ENCODE results near the gene DLGAP1.
A peak's percentile ranks its signal among the peaks of the same experiment; 100 is the strongest.

Gene DLGAP1

GRCh38 chr18:3889803-3890202 is 565.3 kb downstream of the DLGAP1 start:
- no peak for DNase-seq

- DNase-seq: no peak
These were observed 566.0 kb downstream of the DLGAP1 start for GRCh38 chr18:3889121-3889520.

GRCh38 chr18:3886575-3887322 is 568.4 kb downstream of the DLGAP1 start:
- no peak for DNase-seq

GRCh38 chr18:3885209-3885792 is 569.8 kb downstream of the DLGAP1 start:
- no peak for DNase-seq

GRCh38 chr18:3879836-3880120 is 575.3 kb downstream of the DLGAP1 start:
- DNase-seq: no peak

DNA sequence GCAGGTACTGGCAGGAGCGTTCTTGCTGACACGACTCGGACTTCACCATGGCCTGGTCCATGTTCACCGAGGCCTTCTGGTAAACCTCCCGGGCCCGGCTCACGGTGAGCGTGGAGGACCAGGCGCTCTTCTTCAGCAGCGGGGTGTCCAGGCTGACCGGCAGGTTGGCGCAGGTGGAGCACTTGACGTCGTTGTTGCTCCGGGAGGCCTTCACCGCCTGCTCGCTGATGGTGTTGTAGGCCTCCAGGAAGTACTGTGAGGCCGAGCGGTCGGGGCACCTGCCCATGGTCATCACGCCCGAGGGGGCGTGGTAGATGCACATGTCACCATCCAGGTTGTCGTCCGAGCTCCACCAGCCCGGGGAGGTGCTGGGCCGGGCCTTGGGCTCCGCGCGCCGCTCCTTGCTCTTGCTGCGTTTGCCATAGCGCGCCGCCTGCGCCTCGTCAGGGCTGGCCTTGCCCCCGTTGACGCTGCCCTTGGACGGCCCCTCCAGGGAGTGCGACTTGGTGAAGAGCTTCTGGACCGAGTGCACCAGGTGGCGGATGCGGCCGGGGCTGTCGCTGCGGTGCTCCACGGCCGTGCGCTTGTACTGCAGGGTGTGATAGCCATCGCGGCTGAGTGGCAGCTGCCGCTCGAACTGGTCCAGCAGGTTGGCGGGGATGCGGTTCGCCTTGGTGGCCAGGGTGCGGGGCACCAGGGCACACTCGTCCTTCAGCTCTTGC is 575.8 kb downstream of the DLGAP1 start:
- no peak for DNase-seq

DNA sequence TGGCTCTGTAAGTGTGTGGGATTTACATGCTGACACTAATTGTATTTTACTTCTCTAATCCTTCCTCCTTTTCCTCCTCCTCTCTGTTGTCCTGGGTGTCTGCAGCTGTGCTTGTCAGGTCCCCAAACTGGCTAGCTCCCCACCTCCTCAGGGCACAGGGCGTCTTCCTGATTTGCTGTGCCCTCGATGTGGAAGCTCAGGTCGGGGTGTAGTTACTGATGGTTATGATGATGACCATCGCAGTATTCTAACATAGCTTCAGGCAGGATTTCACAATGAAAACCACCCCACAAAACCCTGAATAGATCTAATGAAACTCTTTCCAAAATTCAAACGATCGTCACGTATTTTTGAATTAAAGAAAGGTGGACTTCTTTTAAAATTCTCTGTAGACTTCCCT is 576.7 kb downstream of the DLGAP1 start:
- DNase-seq: no peak

DNA sequence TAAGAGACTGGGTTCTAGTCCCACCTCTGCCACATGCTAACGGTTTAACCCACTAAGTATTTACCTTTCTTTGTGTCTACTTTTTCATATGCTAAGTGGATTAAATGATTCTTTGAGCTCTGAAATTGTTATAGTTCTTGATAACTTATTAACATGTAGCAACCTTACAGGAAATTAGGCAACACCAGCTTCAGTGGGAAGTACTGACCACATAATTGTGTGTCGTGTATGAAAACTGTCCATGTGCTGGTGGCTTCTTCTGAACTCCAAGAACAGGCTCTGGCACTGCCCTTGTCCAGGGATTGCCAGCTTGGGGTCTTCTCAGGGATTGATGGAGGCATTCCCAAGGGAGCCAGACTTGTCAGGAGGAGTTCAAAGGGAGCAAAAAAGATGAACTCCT is 577.4 kb downstream of the DLGAP1 start:
- DNase-seq: no peak

GRCh38 chr18:3875961-3876360 is 579.1 kb downstream of the DLGAP1 start:
- DNase-seq: no peak

DNA sequence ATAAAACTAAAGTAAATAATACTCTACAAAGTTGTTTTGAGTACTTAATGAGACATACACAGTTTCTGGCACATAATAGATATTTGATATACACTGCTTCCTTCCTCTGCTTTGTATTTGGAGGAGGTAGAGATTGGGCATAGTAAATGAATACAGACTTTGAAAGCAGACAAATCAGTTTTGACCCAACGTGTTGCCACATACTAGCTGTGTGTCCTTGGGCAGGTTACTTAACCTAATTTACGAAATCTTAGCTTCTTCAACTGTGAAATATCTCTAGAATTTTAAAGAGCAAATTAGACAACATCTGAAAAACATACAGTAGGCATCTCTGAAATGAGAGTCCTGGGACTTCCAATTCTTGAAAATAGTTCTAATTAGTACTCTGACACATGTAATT is 579.7 kb downstream of the DLGAP1 start:
- no peak for DNase-seq

DNA sequence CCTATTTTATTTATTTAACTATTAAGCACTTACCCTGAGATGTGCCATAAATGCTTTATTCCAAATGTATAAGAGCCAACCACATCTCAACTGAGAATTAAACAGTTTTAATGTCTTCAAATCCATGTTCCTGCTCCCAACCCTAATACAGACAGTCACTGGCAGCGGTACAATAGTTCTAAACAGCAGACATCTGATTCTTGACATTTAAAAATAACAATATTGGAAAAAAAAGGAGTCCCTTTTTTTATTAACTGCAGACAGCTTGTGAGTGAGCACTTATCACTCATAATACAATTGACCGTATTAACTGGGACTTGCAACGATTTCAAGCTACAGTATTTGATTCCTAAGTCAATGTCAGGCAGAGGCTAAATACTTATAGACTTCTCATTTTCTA is 580.5 kb downstream of the DLGAP1 start:
- no peak for DNase-seq

GRCh38 chr18:3874125-3874524 is 581.0 kb downstream of the DLGAP1 start:
- DNase-seq: no peak

DNA sequence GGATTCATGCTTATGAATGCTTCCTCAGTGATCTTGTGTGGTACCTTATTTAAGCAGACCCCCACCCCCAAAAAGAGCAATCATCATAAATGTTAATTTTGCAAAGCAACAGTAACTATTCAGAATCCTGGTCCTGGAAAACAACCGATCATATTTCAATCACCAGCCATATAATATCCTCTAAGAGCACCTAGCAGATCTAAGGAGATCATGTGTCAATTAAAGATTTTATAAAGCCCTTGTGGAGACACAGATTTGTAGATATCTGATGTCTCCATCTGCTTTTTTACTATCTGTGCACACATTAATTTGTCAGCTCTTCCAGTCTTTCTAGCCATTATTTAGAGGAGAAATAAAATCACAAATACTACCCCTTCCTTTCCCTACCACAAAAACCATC is 581.4 kb downstream of the DLGAP1 start:
- no peak for DNase-seq

- no peak for DNase-seq
These were observed 581.9 kb downstream of the DLGAP1 start for GRCh38 chr18:3873211-3873610.

DNA sequence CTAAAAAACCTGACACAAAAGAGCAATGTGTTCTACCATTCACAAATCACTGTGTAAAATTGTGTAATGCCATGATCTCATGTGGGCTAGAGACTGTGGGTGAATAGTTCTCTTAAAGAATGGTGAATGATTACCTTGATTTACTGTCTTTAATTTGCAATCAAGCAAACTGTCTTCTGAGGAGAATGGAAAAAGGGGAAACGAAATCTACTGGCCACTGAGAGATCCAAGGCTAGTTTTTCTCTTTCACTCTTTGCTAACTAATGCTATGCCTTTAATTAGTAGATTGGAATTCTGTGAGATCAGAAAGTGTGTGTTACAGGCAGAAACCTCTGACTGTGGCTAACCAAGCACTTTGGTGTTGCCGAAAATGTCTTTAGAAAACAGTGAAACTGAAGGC is 582.5 kb downstream of the DLGAP1 start:
- no peak for DNase-seq

GRCh38 chr18:3871687-3872086 is 583.4 kb downstream of the DLGAP1 start:
- DNase-seq: no peak

DNA sequence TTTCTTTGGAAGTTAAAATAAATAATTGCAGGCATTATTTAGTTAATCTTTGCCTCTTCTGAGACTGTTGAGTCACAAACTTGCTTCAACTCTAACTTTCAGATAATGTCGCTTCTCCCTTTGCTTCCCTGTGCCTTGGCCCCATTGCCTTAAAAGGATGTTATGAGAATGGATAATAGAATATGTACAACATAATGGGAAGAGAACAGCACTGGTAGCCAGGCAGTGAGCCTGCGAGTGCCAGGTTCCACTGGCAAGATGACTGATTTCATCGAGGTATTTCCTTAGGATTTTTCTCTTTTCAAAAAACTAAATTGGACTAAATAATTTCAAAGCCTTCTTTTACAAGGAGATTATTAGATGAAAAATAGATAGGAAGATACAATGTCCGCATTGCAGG is 584.2 kb downstream of the DLGAP1 start:
- DNase-seq: no peak

- DNase-seq: no peak
These were observed 585.3 kb downstream of the DLGAP1 start for GRCh38 chr18:3869848-3870247.

DNA sequence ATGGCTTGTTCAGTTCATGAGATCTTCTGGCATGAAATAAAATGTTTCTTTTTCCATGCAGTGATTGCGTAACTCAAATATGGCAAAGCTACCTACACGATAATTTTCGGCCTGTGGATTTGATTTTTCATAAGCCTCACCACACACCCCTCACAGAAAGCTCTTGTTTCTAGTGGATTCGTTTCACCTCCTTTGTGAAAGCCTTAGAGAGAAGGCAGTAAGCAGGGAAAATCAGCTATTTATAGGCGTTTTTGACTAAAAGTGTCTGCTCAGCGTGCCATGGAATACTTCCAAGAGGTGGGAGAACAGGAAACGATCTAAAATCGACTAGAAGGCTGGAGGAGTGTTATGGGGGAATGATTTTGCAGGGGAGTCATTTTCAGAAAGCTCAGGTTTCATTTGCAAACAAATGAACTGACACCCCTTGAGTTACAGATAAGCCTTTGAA is 587.2 kb downstream of the DLGAP1 start:
- DNase-seq: peak; percentile 52

- DNase-seq: peak; percentile 39
These were observed 587.9 kb downstream of the DLGAP1 start for GRCh38 chr18:3867236-3867635.

GRCh38 chr18:3864669-3865298 is 590.3 kb downstream of the DLGAP1 start:
- no peak for DNase-seq

DNA sequence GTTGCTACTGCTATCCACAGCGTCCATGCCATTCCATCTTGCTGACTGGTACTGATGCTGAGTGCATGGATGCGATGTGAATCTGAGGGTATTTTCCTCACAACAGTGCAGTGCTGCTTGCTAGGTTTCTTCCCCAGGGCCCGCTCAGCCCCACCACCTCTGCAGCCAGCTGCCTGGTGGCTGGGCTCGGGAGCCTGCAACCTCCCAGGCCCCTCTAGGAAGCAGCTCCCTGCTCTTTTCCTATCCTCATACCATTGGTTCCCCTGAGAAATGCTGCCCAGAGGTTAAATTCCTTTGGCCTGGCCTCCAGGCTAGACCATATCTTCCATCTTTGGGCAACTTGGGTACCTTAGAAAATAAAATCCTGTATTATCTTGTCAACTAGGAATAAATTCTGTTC is 591.5 kb downstream of the DLGAP1 start:
- DNase-seq: no peak

DNA sequence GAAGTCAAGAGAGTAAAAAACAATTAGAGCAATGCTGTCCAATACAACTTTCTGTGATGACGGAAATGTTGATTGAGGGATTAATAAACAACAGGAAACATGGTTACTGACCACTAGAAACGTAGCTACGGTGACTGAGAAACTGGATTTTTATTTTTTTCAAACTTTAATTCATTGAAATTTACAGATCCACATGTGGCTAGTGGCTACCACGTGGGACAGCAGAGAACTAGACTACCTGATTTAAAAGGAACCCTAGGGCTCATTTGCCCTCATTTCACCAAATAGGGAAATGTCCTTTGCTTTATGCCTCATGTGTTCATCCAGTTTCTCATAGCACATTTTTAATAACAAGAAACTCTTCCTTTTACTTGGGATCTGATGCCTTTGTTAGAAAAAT is 592.1 kb downstream of the DLGAP1 start:
- DNase-seq: no peak

Data from right kidney (tissue), 1 donor.